Endothelial cell of umbilical vein (primary cell): Measurements from ENCODE around the gene CD44. TPM values are rescaled to one million over a fixed set of nuclear protein-coding genes. Genes with fewer than 3 reads are reported as not detected.

Experiments used
- BruUV-seq: library from RNA; stranded (reverse); fragments of 400-500 nt; replicated peaks from 2 replicates; lab custom pipeline; 2021; lab: Mats Ljungman, UMichigan
- CTCF ChIA-PET: fragments of 300-600, 350-600 bp; sonication (Branson Sonifier 250); formaldehyde crosslinking; loops from one replicate; lab custom pipeline; 2021; ENCODE audit warnings: antibody characterized with exemption, inconsistent platforms; lab: Charles Lee
- POLR2A ChIA-PET: fragments of 300-600, 350-600 bp; sonication (Branson Sonifier 250); formaldehyde crosslinking; loops from one replicate; lab custom pipeline; 2021; ENCODE audit warnings: antibody characterized with exemption, inconsistent platforms; lab: Charles Lee
- DNase-seq: peaks from one replicate; pipeline ENCODE4 v3.0.0-alpha.2; 2011; ENCODE audit warnings: low read depth, low spot score
- FAIRE-seq: peaks from 2 replicates; lab custom pipeline; 2011; peaks lifted over from hg19 to GRCh38; lab: Jason Lieb, UNC
- H2AFZ ChIP-seq: 2 replicates; pipeline ENCODE4 v1.6.0; 2012; ENCODE audit warnings: low read depth, low read length, control low read depth, inconsistent platforms
- H3K27ac ChIP-seq: 2 replicates; pipeline ENCODE4 v1.5.1; 2011; ENCODE audit warnings: low read depth, mild to moderate bottlenecking, control low read depth, low read length, moderate library complexity; ENCODE audit not compliant: insufficient read depth
- H3K27me3 ChIP-seq, 2 experiments: 2 replicates each; pipeline versions ENCODE4 v1.6.0 to v1.6.1; 2011; ENCODE audit warnings: low read length in 2 of 2, mixed read lengths in 1 of 2; ENCODE audit not compliant: control insufficient read depth in 2 of 2, insufficient read depth in 2 of 2
- H3K36me3 ChIP-seq, 2 experiments: 2 replicates in 1 of 2; 3 replicates in 1 of 2; pipeline ENCODE4 v1.5.1; 2011; ENCODE audit warnings: low read length in 2 of 2, mild to moderate bottlenecking in 1 of 2, moderate library complexity in 1 of 2; ENCODE audit not compliant: control insufficient read depth in 2 of 2, insufficient read depth in 2 of 2; ENCODE audit errors: extremely low read depth in 1 of 2
- H3K4me1 ChIP-seq: 3 replicates; pipeline ENCODE4 v1.5.1; 2011; ENCODE audit warnings: mild to moderate bottlenecking, low read length; ENCODE audit not compliant: control insufficient read depth, insufficient read depth; ENCODE audit errors: extremely low read depth
- H3K4me2 ChIP-seq: 2 replicates; pipeline ENCODE4 v1.6.1; 2011; ENCODE audit warnings: low read length, control low read depth, mixed read lengths; ENCODE audit not compliant: insufficient read depth
- H3K4me3 ChIP-seq, 3 experiments: fragments of 200-600 bp in 1 of 3; sonication (generic), shearing (Covaris generic) in 1 of 3; replicated peaks in 1 of 3; 2 replicates each; pipeline ENCODE4 v1.5.1; 2011 to 2016; ENCODE audit warnings: control low read depth in 3 of 3, low read length in 3 of 3, mild to moderate bottlenecking in 2 of 3, inconsistent platforms in 1 of 3, low read depth in 1 of 3, moderate library complexity in 1 of 3; ENCODE audit not compliant: insufficient read depth in 1 of 3
- H3K79me2 ChIP-seq: 2 replicates; pipeline ENCODE4 v1.6.0; 2012; ENCODE audit warnings: low read length, inconsistent platforms; ENCODE audit not compliant: control insufficient read depth, insufficient read depth
- H3K9ac ChIP-seq: replicated peaks from 2 replicates; pipeline ENCODE3; 2011; ENCODE audit warnings: low read length, control low read depth; ENCODE audit not compliant: insufficient read depth; ENCODE audit errors: extremely low read depth
- H3K9me1 ChIP-seq: replicated peaks from 3 replicates; pipeline ENCODE4 v1.6.0; 2011; ENCODE audit warnings: mild to moderate bottlenecking, low read length; ENCODE audit not compliant: control insufficient read depth, insufficient read depth; ENCODE audit errors: extremely low read depth
- H3K9me3 ChIP-seq: replicated peaks from 2 replicates; pipeline ENCODE4 v1.5.1; 2012; ENCODE audit warnings: low read length, inconsistent platforms; ENCODE audit not compliant: control insufficient read depth, insufficient read depth
- H4K20me1 ChIP-seq: replicated peaks from 2 replicates; pipeline ENCODE3; 2011; ENCODE audit warnings: mild to moderate bottlenecking, low read length; ENCODE audit not compliant: control insufficient read depth, insufficient read depth; ENCODE audit errors: extremely low read depth
- CTCF ChIP-seq, 2 donors: IDR thresholded peaks; 1 replicate in 1 of 2; 2 replicates in 1 of 2; pipeline ENCODE4 v1.5.1; 2011; ENCODE audit warnings: low read length in 2 of 2, mild to moderate bottlenecking in 2 of 2, moderate library complexity in 2 of 2, control low read depth in 1 of 2, inconsistent platforms in 1 of 2, low read depth in 1 of 2; ENCODE audit not compliant: insufficient read depth in 1 of 2; ENCODE audit errors: extremely low read depth in 1 of 2
- EZH2 ChIP-seq: IDR thresholded peaks from 2 replicates; pipeline ENCODE4 v1.6.1; 2012; ENCODE audit warnings: borderline replicate concordance, low read depth, mild to moderate bottlenecking, moderate library complexity, low read length, inconsistent platforms; ENCODE audit not compliant: severe bottlenecking
- FOS ChIP-seq: IDR thresholded peaks from 2 replicates; pipeline ENCODE4 v1.6.1; 2011; ENCODE audit warnings: mild to moderate bottlenecking, low read length, moderate library complexity, borderline replicate concordance; ENCODE audit not compliant: insufficient read depth
- GATA2 ChIP-seq: IDR thresholded peaks from 2 replicates; pipeline ENCODE4 v1.7.0; 2011; ENCODE audit warnings: low read depth, mild to moderate bottlenecking, moderate library complexity, mixed read lengths, low read length; ENCODE audit not compliant: insufficient read length, insufficient read depth
- JUN ChIP-seq: IDR thresholded peaks from 2 replicates; pipeline ENCODE4 v1.6.1; 2011; ENCODE audit warnings: borderline replicate concordance, low read depth; ENCODE audit not compliant: insufficient read length, insufficient read depth
- MYC ChIP-seq: IDR thresholded peaks from one replicate; pipeline ENCODE4 v1.6.1; 2011; ENCODE audit warnings: mild to moderate bottlenecking, low read depth, low read length
- POLR2A ChIP-seq: IDR thresholded peaks from 2 replicates; pipeline ENCODE4 v1.6.1; 2012; ENCODE audit warnings: low read depth, mild to moderate bottlenecking, control low read depth, low read length
- POLR2AphosphoS5 ChIP-seq: IDR thresholded peaks from 2 replicates; pipeline ENCODE4 v1.6.1; 2012; ENCODE audit warnings: low read depth, mild to moderate bottlenecking, control low read depth, low read length, moderate library complexity; ENCODE audit not compliant: insufficient read depth
- dilution Hi-C: fragments of 300-500 bp; cut with MboI; formaldehyde crosslinking; loops from one replicate; pipeline ENCODE4 v1.15.0; 2019; ENCODE audit warnings: low sequenced_read_pairs; ENCODE audit not compliant: extremely low pct_ligation_motif_present
- intact Hi-C: fragments of 100-400 bp; cut with micrococcal nuclease; formaldehyde crosslinking; loops from one replicate; pipeline ENCODE4 v1.10.0; 2022
- polyA plus RNA-seq, 4 experiments: library from polyadenylated mRNA; depleted of rRNA in 3 of 4; stranded (reverse) in 3 of 4; unstranded in 1 of 4; fragments of >200 nt; gene quantifications; 2 replicates each; pipeline versions ENCODE4 v1.2.1 to v1.2.3, GENCODE V29; 2011 to 2012; ENCODE audit warnings: missing spikeins in 1 of 4
- total RNA-seq: library from RNA; stranded (reverse); gene quantifications from 2 replicates; pipeline ENCODE4 v1.2.3, GENCODE V29; 2021
- TF ChIP-seq, protein P1 (sequence below): IDR thresholded peaks from 2 replicates; pipeline ENCODE4 v1.6.1; 2011; ENCODE audit not compliant: insufficient read depth, insufficient read length

The CD44 gene
- total and polyA plus RNA-seq, 2 donors (not counting 3 experiments of a cell fraction or from before 2014, with no cell fraction given): 25.5 to 26.3 TPM

GRCh38 chr11:35223371-35223796 is 84.4 kb downstream of the CD44 start:
- intact Hi-C loops: no loop called here
- H3K4me1 ChIP-seq: no peaks in the 10 kb centered on the region
- H3K9me3 ChIP-seq: no peaks in the 10 kb centered on the region
- dilution Hi-C loops: no loop called here
- no peak overlapping the region for H3K27ac ChIP-seq
- no peak overlapping the region for H3K4me2 ChIP-seq
- H3K79me2 ChIP-seq: no peaks in the 10 kb centered on the region
- H3K27me3 ChIP-seq: no peaks in the 10 kb centered on the region
- DNase-seq (no peak), FAIRE-seq (no peak)
- H4K20me1 ChIP-seq: no peaks in the 10 kb centered on the region
- ChIA-PET CTCF (interaction anchor here (0.9 to 1.6 kb wide), 4 partner anchors 9 to 18 kb away, joined by 3 to 6 read pairs (median 3); no protein-coding TSS in a partner anchor), POLR2A (no interaction called here)
- no peak overlapping the region for H3K4me3 ChIP-seq
- TF ChIP-seq POLR2A: no peak
- TF ChIP-seq, protein P1, sequence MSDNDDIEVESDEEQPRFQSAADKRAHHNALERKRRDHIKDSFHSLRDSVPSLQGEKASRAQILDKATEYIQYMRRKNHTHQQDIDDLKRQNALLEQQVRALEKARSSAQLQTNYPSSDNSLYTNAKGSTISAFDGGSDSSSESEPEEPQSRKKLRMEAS: no peak
- TF ChIP-seq POLR2AphosphoS5: no peak
- TF ChIP-seq FOS: no peak
- no peak for TF ChIP-seq CTCF (IDR thresholded peaks at IDR 0.05; ENCODE audit: extremely low read depth in 1 of 2, insufficient read depth in 1 of 2, low read depth in 1 of 2, low read length in 2 of 2)
- TF ChIP-seq GATA2: no peak
- TF ChIP-seq EZH2: no peak
- TF ChIP-seq JUN: no peak
- TF ChIP-seq MYC: no peak
- no peaks in the 10 kb centered on the region for H3K36me3 ChIP-seq
- no peak overlapping the region for H2AFZ ChIP-seq
- H3K9me1 ChIP-seq: no peaks in the 10 kb centered on the region
- BruUV-seq: no TSS peak
- H3K9ac ChIP-seq: no peak overlapping the region
